HG02970 (cell line): Measurements from ENCODE around the gene SPINK9.
A peak's percentile ranks its signal among the peaks of the same experiment; 100 is the strongest.

Source experiments
- ATAC-seq: cut with Tn5 transposase; IDR thresholded peaks from one replicate; pipeline ENCODE4 v1.9.1; 2021; ENCODE audit warnings: mild to moderate bottlenecking, moderate library complexity, moderate number of reproducible peaks; ENCODE audit not compliant: unreplicated experiment, low FRiP score

Gene SPINK9

GRCh38 chr5:148353634-148354033, 18.3 kb downstream of the SPINK9 start:
- no peak for ATAC-seq

DNA sequence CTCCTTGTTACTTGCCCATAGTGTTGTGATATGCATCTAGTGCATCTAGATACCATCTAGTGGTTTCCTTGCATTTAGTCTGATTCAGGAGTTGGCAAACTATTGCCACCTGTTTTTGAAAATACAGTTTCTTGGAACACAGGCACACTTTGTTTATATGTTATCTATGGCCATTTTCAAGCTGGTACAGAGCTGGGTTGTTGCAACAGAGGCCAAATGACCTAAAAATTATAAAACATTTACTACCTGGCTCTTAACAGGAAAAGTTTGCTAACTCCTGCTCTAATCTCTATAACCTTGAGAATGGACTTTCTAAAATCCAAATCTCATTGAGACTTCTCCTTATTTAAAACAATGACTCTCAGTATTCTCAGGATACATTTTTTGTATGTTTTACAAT, 29.0 kb downstream of the SPINK9 start:
- no peak for ATAC-seq

DNA sequence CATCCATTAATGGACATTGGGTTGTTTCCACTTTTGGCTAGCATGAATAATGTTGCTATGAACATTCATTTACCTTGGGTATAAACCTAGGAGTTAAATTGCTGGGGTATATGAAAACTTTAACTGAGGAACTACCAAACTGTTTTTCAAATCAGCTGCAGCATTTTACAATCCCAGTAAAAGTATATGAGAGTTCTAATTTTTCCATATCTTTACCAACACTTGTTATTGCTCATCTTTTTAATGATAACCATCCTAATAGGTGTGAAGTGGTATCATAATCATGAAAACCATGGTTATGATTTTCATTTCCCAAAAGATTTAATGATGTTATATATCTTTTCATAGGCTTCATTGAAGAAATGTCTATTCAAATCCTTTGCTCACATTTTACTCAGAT, 32.9 kb downstream of the SPINK9 start:
- no peak for ATAC-seq

- no peak for ATAC-seq
Measured at GRCh38 chr5:148372166-148372725, 36.9 kb downstream of the SPINK9 start.

- ATAC-seq: no peak
Measured at GRCh38 chr5:148372893-148373292, 37.5 kb downstream of the SPINK9 start.

GRCh38 chr5:148374690-148375360, 39.5 kb downstream of the SPINK9 start:
- no peak for ATAC-seq

GRCh38 chr5:148376198-148376597, 40.8 kb downstream of the SPINK9 start:
- no peak for ATAC-seq

DNA sequence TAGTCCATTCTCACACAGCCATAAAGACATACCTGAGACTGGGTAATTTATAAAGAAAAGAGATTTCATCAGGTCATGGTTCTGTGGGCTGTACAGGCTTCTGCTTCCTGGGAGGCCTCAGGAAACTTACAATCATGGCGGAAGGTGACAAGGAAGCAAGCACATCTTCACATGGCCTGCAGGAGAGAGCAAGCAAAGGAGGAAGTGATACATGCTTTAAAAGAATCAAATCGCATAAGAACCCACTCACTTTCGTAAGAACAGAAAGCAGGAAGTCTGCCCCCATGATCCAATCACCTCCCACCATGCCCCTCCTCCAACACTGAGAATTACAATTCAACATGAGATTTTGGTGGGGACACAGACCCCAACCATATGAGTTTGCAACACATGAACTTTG, 43.3 kb downstream of the SPINK9 start:
- ATAC-seq: no peak

DNA sequence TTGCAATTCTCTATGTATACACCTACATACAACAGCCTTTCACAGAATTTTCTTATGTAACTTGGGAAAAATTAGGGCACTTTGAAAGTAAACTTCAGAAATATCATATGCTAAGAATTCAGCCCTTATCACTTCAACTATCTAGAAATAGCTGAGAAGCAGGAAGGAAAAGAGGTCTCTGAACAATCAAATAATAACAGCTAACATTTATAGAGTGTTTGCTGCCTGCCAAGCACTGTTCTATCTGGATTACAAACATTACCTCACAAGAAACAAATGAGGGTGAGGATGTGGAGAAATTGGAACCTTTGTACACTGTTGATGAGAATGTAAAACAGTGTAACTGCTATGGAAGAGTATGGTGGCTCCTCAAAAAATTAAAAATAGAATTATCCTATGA, 44.0 kb downstream of the SPINK9 start:
- no peak for ATAC-seq

GRCh38 chr5:148381906-148382305, 46.5 kb downstream of the SPINK9 start:
- ATAC-seq: no peak

DNA sequence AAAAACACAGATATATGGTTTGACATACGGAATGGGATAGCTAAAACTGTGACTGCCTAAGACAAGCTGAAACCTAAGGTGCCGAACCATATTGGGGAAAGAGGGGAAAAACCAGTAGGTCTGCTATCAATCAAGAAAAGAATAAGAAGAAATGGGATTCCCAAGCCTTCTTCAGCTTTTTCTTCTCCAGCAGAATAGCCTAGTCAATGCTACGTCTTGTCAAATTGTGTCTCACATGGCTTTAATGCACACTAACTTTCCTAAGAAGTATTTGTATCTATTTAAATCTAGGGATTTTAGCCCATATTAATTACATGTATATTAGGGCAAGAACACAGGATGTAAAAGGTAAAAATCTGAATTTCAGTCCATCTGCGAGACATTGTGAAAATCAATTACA, 47.6 kb downstream of the SPINK9 start:
- no peak for ATAC-seq

- peak; percentile 100 for ATAC-seq
Measured at GRCh38 chr5:148383564-148384379, 48.4 kb downstream of the SPINK9 start, which contains the start of gene FBXO38. Gene FBXO38, plus strand, starts transcription at chr5:148383958. Its CDS starts 10,819 bp downstream, at chr5:148394777.

GRCh38 chr5:148384380-148384737, 49.0 kb downstream of the SPINK9 start:
- peak; percentile 7 for ATAC-seq

DNA sequence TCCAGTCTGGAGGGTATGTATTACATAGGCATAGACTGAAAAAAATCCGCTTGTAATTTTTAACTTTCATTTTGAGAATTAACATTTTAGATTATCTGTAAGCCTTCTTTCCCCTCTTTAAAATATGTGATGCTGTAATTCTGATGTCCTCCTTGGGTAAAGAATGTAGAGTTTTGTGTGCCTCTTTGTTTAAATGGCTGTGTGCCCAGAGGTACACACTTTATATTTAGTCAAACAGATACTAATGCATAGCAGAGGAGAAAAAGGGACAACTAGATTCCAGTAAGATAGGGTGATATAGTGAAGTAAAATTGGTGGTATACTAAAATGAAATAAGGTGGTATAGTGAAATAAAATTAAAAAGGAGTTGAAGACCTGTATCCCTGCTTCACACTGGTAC, 49.7 kb downstream of the SPINK9 start:
- ATAC-seq: no peak

- no peak for ATAC-seq
Measured at GRCh38 chr5:148386041-148386440, 50.7 kb downstream of the SPINK9 start.

DNA sequence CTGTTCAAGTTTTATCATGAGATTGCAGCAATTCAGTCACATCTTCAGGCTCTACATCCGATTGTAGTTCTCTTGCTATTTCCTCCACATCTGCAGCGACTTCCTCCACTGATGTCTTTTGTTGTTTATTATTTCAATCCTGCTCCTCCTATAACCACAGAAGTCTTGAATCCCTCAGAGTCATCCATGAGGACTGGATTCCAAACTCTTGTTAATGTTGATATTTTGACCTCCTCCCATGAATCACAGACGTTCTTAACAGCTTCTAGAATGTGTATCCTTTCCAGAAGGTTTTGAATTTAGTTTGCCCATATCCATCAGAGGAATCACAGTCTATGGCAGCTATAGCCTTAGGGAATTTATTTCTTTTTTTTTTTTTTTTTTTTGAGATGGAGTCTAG, 52.0 kb downstream of the SPINK9 start:
- ATAC-seq: no peak

GRCh38 chr5:148388696-148389095, 53.3 kb downstream of the SPINK9 start:
- no peak for ATAC-seq
